ENCODE results near the gene CIP2A.
A peak's percentile ranks its signal among the peaks of the same experiment; 100 is the strongest.

CIP2A gene

DNA sequence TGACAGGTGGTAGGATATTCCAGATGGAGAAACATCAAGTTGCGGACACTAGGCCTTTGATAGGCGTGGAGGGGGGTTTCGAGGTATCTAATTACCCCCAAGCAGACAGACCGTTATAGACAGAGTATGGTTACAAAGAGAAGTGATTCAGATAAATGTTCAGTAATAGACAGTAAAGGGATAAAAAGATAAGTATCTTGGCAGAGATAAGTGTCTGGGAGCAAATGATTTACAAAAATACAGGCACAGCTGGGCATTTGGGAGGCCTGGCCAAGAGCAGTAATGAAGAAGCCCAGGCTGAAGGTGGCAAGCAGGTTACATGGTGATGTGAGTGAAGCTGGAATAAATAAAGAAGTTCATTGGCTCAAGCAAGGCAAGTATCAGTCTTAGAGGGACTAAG is 78.2 kb downstream of the CIP2A start:
- DNase-seq (ENCODE audit: low read depth, low spot score), result no peak

DNA sequence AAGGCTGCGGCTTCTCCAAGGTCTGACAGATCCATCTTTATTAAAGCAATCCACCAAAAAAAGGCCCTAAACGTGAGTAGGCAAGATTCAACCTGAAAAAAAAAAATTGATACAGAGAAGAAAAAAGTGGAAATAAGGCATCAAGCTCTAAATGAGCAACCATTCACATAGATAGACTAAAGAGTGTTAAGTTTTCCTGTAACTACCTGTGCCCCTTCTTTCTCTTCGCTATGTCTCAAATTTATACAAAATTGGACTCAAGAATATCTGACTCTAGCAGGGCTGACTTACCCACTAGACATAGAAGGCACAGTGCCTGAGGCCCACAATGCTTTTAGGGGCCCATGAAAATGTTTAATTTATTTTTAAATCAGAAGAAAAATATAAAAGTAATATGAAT is 78.7 kb downstream of the CIP2A start, which contains the start of gene MYH15:
Gene MYH15, minus strand, starts transcription at position 101 of the 400 bp plus-strand sequence. Its CDS starts 66 bp downstream, at position 35.
- no peak for DNase-seq (ENCODE audit: low read depth, low spot score)

GRCh38 chr3:108509871-108510270 is 79.4 kb downstream of the CIP2A start:
- DNase-seq (ENCODE audit: low read depth, low spot score), result peak; percentile 50

- DNase-seq (ENCODE audit: low read depth, low spot score), result no peak
These were observed 80.0 kb downstream of the CIP2A start for GRCh38 chr3:108509263-108509662.

- no peak for DNase-seq (ENCODE audit: low read depth, low spot score)
These were observed 81.3 kb downstream of the CIP2A start for GRCh38 chr3:108507902-108508301.

- no peak for DNase-seq (ENCODE audit: low read depth, low spot score)
These were observed 83.4 kb downstream of the CIP2A start for GRCh38 chr3:108505811-108506210.

GRCh38 chr3:108503722-108504121 is 85.5 kb downstream of the CIP2A start:
- no peak for DNase-seq (ENCODE audit: low read depth, low spot score)

DNA sequence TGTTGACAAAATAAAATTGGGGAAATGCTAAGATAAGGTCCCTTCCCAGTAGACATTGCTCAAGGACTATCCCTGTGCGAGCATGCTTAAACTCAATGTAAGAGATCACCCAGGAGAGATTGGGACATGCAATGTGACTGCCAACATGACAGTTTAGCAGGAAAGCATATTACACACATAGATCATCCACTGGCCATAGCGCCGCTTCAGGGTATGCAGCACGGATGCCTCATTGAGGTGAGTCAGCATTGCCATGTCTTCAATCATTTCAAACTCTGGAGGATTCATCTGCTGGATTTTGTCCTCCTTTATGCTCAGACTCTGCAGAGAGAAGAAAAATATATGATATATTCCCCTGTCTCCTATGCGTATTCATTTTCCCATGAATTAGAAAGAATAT is 87.7 kb downstream of the CIP2A start:
- DNase-seq (ENCODE audit: low read depth, low spot score), result no peak

DNA sequence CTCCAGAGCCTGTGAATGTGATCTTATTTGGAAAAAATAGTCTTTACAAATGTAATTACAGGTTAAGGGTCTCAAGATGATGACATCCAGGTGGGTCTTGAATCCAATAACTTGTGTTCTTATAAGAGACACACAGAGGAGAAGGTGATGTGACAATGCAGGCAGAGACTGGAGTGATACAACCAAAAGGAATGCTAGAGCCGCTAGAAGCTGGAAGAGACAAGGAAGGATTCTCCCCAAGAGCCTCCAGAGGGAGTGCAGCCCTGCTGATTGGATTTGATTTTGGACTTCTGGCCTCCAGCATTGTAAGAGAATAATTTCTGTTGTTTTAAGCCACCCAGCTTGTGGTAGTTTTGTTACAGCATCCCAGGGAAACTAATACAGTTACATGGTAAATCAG is 88.5 kb downstream of the CIP2A start:
- no peak for DNase-seq (ENCODE audit: low read depth, low spot score)

Data from ELF-1 (cell line).